Esophagus muscularis mucosa (tissue), 4 donors: ENCODE measurements around the gene TTC9C.

Source experiments
- CTCF ChIP-seq, 3 experiments: fragments of 200-600 bp in 2 of 3; fragments of 450-650 bp in 1 of 3; sonication (generic) in 2 of 3; IDR thresholded peaks; one replicate each; pipeline ENCODE4 v1.5.1; 2017 to 2019; ENCODE audit warnings: antibody characterized with exemption in 3 of 3, mild to moderate bottlenecking in 2 of 3, moderate library complexity in 1 of 3
- EP300 ChIP-seq: sonication (generic); formaldehyde crosslinking; IDR thresholded peaks from one replicate; pipeline ENCODE4 v1.6.1; 2017; ENCODE audit warnings: antibody characterized with exemption
- POLR2A ChIP-seq: fragments of 450-650 bp; IDR thresholded peaks from one replicate; pipeline ENCODE4 v1.6.1; 2017; ENCODE audit warnings: antibody characterized with exemption, moderate library complexity, mild to moderate bottlenecking, low read depth
- POLR2AphosphoS5 ChIP-seq, 2 donors: sonication (generic); formaldehyde crosslinking; IDR thresholded peaks; one replicate each; pipeline ENCODE4 v1.6.1; 2017; ENCODE audit warnings: antibody characterized with exemption in 2 of 2

GRCh38 chr11:62787005-62787759 lies 58.9 kb downstream of the TTC9C start, which contains the start of gene TMEM179B:
- peak; percentile 91 for TF ChIP-seq POLR2A
- TF ChIP-seq CTCF (IDR thresholded peaks at IDR 0.05), result peak in 2 of 3 experiments; percentile 50 to 52
- TF ChIP-seq POLR2AphosphoS5 (IDR thresholded peaks at IDR 0.05), result peak; percentile 99
- no peak for TF ChIP-seq EP300
